LNCAP (cell line): Measurements from ENCODE around the gene PIK3R1.

Experiments
- CTCF ChIP-seq: fragments of 450-650 bp; IDR thresholded peaks from 2 replicates; pipeline ENCODE4 v1.5.1; 2017; ENCODE audit warnings: mild to moderate bottlenecking

PIK3R1 gene

GRCh38 chr5:68337235-68337634 lies 121.7 kb downstream of the PIK3R1 start:
- TF ChIP-seq CTCF, result no peak

GRCh38 chr5:68339921-68340321 lies 124.4 kb downstream of the PIK3R1 start:
- TF ChIP-seq CTCF, result no peak

GRCh38 chr5:68341006-68341405 lies 125.5 kb downstream of the PIK3R1 start:
- TF ChIP-seq CTCF, result no peak

GRCh38 chr5:68342693-68343092 lies 127.1 kb downstream of the PIK3R1 start:
- no peak for TF ChIP-seq CTCF

GRCh38 chr5:68343421-68343826 lies 127.9 kb downstream of the PIK3R1 start:
- no peak for TF ChIP-seq CTCF

- no peak for TF ChIP-seq CTCF
These were observed 129.0 kb downstream of the PIK3R1 start for GRCh38 chr5:68344447-68345111.

- no peak for TF ChIP-seq CTCF
These were observed 129.6 kb downstream of the PIK3R1 start for GRCh38 chr5:68345171-68345570.

GRCh38 chr5:68345582-68345981 lies 130.0 kb downstream of the PIK3R1 start:
- TF ChIP-seq CTCF, result no peak
